Keratinocyte (primary cell): ENCODE results near the gene DMRT1. TPM values are rescaled to one million over a fixed set of nuclear protein-coding genes. Genes with fewer than 3 reads are reported as not detected.

Experiments used
- DNase-seq: peaks from one replicate; pipeline ENCODE4 v3.0.0-alpha.2; 2011; ENCODE audit warnings: low read depth, missing footprints, low spot score
- FAIRE-seq: peaks from 2 replicates; lab custom pipeline; 2011; peaks lifted over from hg19 to GRCh38; lab: Jason Lieb, UNC
- H2AFZ ChIP-seq: 2 replicates; pipeline ENCODE4 v1.6.0; 2012; ENCODE audit warnings: low read length, control low read depth, inconsistent platforms; ENCODE audit not compliant: control insufficient read depth
- H3K27ac ChIP-seq: 2 replicates; pipeline ENCODE4 v1.5.1; 2011; ENCODE audit warnings: low read length; ENCODE audit not compliant: control insufficient read depth, insufficient read depth
- H3K27me3 ChIP-seq: 3 replicates; pipeline ENCODE4 v1.6.0; 2011; ENCODE audit warnings: low read length; ENCODE audit not compliant: control insufficient read depth, insufficient read depth; ENCODE audit errors: extremely low read depth
- H3K36me3 ChIP-seq, 2 experiments: 2 replicates in 1 of 2; 3 replicates in 1 of 2; pipeline ENCODE4 v1.5.1; 2011; ENCODE audit warnings: low read length in 2 of 2, mild to moderate bottlenecking in 1 of 2; ENCODE audit not compliant: control insufficient read depth in 2 of 2, insufficient read depth in 2 of 2; ENCODE audit errors: extremely low read depth in 1 of 2
- H3K4me1 ChIP-seq: 3 replicates; pipeline ENCODE4 v1.5.1; 2011; ENCODE audit warnings: low read length; ENCODE audit not compliant: control insufficient read depth, insufficient read depth; ENCODE audit errors: extremely low read depth
- H3K4me2 ChIP-seq: 3 replicates; pipeline ENCODE4 v1.6.0; 2011; ENCODE audit warnings: low read depth, low read length; ENCODE audit not compliant: control insufficient read depth, insufficient read depth; ENCODE audit errors: extremely low read depth
- H3K4me3 ChIP-seq, 3 experiments: fragments of 200-600 bp in 1 of 3; sonication (generic) in 1 of 3; 2 replicates in 2 of 3; 3 replicates in 1 of 3; pipeline ENCODE4 v1.5.1; 2011 to 2016; ENCODE audit warnings: low read length in 3 of 3, mild to moderate bottlenecking in 3 of 3, control low read depth in 2 of 3, inconsistent platforms in 1 of 3, low read depth in 1 of 3, mixed read lengths in 1 of 3, mixed run types in 1 of 3, moderate library complexity in 1 of 3; ENCODE audit not compliant: control insufficient read depth in 2 of 3, insufficient read depth in 2 of 3; ENCODE audit errors: extremely low read depth in 1 of 3
- H3K79me2 ChIP-seq: 2 replicates; pipeline ENCODE4 v1.6.0; 2012; ENCODE audit warnings: low read length; ENCODE audit not compliant: control insufficient read depth, insufficient read depth
- H3K9ac ChIP-seq: 3 replicates; pipeline ENCODE4 v1.6.0; 2011; ENCODE audit warnings: low read length; ENCODE audit not compliant: control insufficient read depth, insufficient read depth; ENCODE audit errors: extremely low read depth
- H3K9me1 ChIP-seq: 3 replicates; pipeline ENCODE4 v1.6.0; 2011; ENCODE audit warnings: low read length; ENCODE audit not compliant: control insufficient read depth, insufficient read depth; ENCODE audit errors: extremely low read depth
- H3K9me3 ChIP-seq: 2 replicates; pipeline ENCODE4 v1.5.1; 2012; ENCODE audit warnings: low read depth, low read length; ENCODE audit not compliant: control insufficient read depth
- H4K20me1 ChIP-seq: 3 replicates; pipeline ENCODE4 v1.6.0; 2011; ENCODE audit warnings: low read length; ENCODE audit not compliant: control insufficient read depth, insufficient read depth; ENCODE audit errors: extremely low read depth
- EZH2 ChIP-seq: IDR thresholded peaks from one replicate; pipeline ENCODE4 v1.6.1; 2012; ENCODE audit warnings: inconsistent platforms, mild to moderate bottlenecking, low read length, moderate library complexity
- dilution Hi-C: fragments of 300-500 bp; cut with MboI; formaldehyde crosslinking; loops from one replicate; pipeline ENCODE4 v1.7.0; 2020; ENCODE audit warnings: low sequenced_read_pairs; ENCODE audit not compliant: extremely low pct_ligation_motif_present
- polyA plus RNA-seq, 5 experiments: library from polyadenylated mRNA; depleted of rRNA in 3 of 5; stranded (reverse) in 3 of 5; stranded (forward) in 1 of 5; unstranded in 1 of 5; fragments of >200 nt; gene quantifications; 1 replicate in 1 of 5; 2 replicates in 3 of 5; 3 replicates in 1 of 5; pipeline versions ENCODE4 v1.2.1 to v1.2.3, GENCODE V29; 2011 to 2012; ENCODE audit warnings: missing spikeins in 2 of 5, low read depth in 1 of 5, low replicate concordance in 1 of 5
- TF ChIP-seq, protein P1 (sequence below), 3 experiments: IDR thresholded peaks in 1 of 3; conservative IDR thresholded peaks in 1 of 3; optimal IDR thresholded peaks in 1 of 3; 2 replicates in 2 of 3; 3 replicates in 1 of 3; pipeline versions ENCODE3 to v1.5.1; 2011; ENCODE audit warnings: low read length in 3 of 3, mild to moderate bottlenecking in 3 of 3, moderate library complexity in 2 of 3, control low read depth in 1 of 3, inconsistent platforms in 1 of 3; ENCODE audit not compliant: insufficient read depth in 2 of 3; ENCODE audit errors: extremely low read depth in 1 of 3

DMRT1 gene
- polyA plus RNA-seq, 1 donor (not counting 4 experiments of a cell fraction or from before 2014, with no cell fraction given), result not detected

DNA sequence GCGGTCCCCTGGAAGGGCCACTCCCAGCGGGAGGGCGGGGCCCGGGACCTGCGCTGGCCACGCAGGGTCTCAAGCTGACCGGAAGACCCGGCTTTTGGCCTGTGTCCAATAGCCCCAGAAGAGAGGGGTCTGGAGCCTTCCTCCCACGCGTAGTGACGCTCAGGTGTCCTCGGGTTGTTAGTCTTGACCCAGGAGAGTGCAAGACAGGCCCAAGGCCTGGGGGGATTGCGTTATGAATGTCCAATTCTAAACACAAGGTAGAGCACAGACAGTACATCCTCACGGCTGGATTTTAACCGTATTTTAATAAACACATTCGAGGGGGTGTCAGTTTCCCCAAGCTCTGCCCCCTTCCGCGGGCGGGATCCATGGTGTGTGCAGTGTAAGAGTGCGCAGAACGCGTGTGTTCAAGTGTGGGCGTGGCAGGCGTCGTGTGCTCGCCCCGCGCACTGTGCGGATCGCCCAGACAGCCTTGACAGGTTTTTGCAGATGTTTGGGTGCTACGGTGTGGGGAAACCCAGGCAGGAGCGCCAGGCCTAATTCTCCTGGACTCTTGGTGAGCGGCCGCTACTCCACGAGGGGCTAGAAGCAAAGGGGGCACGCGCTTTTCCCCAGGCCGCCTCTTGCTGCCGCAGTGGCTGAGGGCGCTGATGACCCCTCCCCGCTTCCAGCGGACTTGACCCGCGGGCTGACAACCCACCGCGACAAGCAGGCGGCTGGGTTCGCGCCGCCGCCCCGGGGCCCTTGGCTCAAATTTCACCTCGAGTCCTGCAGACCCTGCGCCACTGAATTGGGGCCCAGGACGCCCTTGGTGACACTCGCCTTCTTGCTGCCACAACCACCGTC lies 128.9 kb downstream of the DMRT1 start:
- H3K27me3 ChIP-seq, result peaks cover 96% of the 10 kb centered on the region

DNA sequence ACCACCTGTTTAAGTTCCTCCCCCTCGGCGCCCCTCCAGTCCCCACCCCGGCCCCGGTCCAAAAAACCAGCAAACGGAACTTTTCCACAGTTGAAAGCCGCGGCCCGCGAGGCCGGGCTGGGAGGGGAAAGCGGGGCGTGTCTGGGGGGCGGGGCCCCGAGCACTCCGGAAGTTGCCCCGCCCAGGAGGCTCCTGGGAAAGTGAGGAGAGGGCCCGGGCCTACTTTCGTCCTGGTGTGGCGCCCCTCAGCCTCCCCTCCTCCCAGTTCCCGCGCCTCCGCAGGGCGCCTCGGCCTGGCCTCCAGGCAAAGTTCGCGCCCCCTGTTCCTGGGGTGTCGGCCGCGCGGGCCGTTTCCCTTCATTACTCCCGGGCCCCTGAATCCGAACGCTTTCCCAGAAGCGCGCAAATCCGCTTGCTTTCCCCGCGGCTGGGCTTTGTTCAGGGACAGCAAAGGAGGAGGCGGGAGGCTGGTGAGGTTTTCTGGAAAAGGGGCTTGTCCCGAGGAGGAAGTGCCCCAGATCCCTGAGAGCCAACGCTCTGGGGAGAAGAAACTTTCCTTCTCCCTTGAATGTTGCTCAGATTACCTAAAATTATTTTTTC lies 130.5 kb downstream of the DMRT1 start:
- no peak overlapping the region for H3K27ac ChIP-seq
- peak overlapping the region in 2 of 3 experiments; percentile 7 to 62 for H3K4me3 ChIP-seq
- peaks cover 99% of the 10 kb centered on the region for H3K27me3 ChIP-seq
- no peak for DNase-seq
- no peaks in the 10 kb centered on the region for H3K79me2 ChIP-seq
- peak overlapping the region; percentile 60 for H3K4me2 ChIP-seq
- FAIRE-seq, result no peak
- dilution Hi-C loops, result no loop called here
- peaks cover 3% of the 10 kb centered on the region for H3K9me3 ChIP-seq
- no peaks in the 10 kb centered on the region for H4K20me1 ChIP-seq
- no peak overlapping the region for H2AFZ ChIP-seq
- H3K4me1 ChIP-seq, result no peaks in the 10 kb centered on the region
- H3K9me1 ChIP-seq, result no peaks in the 10 kb centered on the region
- TF ChIP-seq, protein P1, sequence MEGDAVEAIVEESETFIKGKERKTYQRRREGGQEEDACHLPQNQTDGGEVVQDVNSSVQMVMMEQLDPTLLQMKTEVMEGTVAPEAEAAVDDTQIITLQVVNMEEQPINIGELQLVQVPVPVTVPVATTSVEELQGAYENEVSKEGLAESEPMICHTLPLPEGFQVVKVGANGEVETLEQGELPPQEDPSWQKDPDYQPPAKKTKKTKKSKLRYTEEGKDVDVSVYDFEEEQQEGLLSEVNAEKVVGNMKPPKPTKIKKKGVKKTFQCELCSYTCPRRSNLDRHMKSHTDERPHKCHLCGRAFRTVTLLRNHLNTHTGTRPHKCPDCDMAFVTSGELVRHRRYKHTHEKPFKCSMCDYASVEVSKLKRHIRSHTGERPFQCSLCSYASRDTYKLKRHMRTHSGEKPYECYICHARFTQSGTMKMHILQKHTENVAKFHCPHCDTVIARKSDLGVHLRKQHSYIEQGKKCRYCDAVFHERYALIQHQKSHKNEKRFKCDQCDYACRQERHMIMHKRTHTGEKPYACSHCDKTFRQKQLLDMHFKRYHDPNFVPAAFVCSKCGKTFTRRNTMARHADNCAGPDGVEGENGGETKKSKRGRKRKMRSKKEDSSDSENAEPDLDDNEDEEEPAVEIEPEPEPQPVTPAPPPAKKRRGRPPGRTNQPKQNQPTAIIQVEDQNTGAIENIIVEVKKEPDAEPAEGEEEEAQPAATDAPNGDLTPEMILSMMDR (optimal IDR thresholded peaks at IDR 0.05 in 1 of 3, IDR thresholded peaks at IDR 0.05 in 1 of 3, conservative IDR thresholded peaks at IDR 0.05 in 1 of 3; ENCODE audit: extremely low read depth in 1 of 3, insufficient read depth in 2 of 3, low read length in 3 of 3), result no peak
- no peak for TF ChIP-seq EZH2
- no peak overlapping the region for H3K9ac ChIP-seq
- no peaks in the 10 kb centered on the region for H3K36me3 ChIP-seq

More for the DNA sequence above, 128.9 kb downstream of the DMRT1 start:
- Histone ChIP-seq H3K79me2 (no peaks in the 10 kb centered on the region), H3K4me2 (no peak overlapping the region), H3K36me3 (no peaks in the 10 kb centered on the region), H3K9ac (no peak overlapping the region), H3K4me1 (no peaks in the 10 kb centered on the region), H3K9me1 (no peaks in the 10 kb centered on the region), H3K4me3 (no peak overlapping the region), H4K20me1 (no peaks in the 10 kb centered on the region), H2AFZ (no peak overlapping the region), H3K27ac (no peak overlapping the region), H3K9me3 (peaks cover 3% of the 10 kb centered on the region)
- TF ChIP-seq, protein P1 (optimal IDR thresholded peaks at IDR 0.05 in 1 of 3, IDR thresholded peaks at IDR 0.05 in 1 of 3, conservative IDR thresholded peaks at IDR 0.05 in 1 of 3; ENCODE audit: extremely low read depth in 1 of 3, insufficient read depth in 2 of 3, low read length in 3 of 3), result no peak
- TF ChIP-seq EZH2, result peak; percentile 12
- no peak for DNase-seq
- dilution Hi-C loops, result no loop called here
- no peak for FAIRE-seq
